IMR-90 (cell line): ENCODE measurements around the gene ARF1.

ENCODE experiments used
- BHLHE40 ChIP-seq: fragments of 150-350 bp; IDR thresholded peaks from 2 replicates; pipeline ENCODE4 v1.6.1; 2016; ENCODE audit warnings: mild to moderate bottlenecking, low read depth, low read length
- CEBPB ChIP-seq: IDR thresholded peaks from 2 replicates; pipeline ENCODE4 v1.6.1; 2012; ENCODE audit warnings: low read depth, low read length, improper control_type of control experiment
- CTCF ChIP-seq: conservative IDR thresholded peaks from 2 replicates; pipeline ENCODE4 v1.5.1; 2012; ENCODE audit warnings: mild to moderate bottlenecking, low read depth, low read length, improper control_type of control experiment
- ELK1 ChIP-seq: fragments of 150-350 bp; IDR thresholded peaks from 2 replicates; pipeline ENCODE4 v1.6.1; 2016; ENCODE audit warnings: low read depth, mild to moderate bottlenecking, low read length, moderate library complexity, borderline replicate concordance
- FOS ChIP-seq: fragments of 150-350 bp; IDR thresholded peaks from 2 replicates; pipeline ENCODE4 v1.6.1; 2016; ENCODE audit warnings: low read depth, low read length
- MAFK ChIP-seq: IDR thresholded peaks from 2 replicates; pipeline ENCODE4 v1.6.1; 2012; ENCODE audit warnings: low read depth, low read length, improper control_type of control experiment
- MXI1 ChIP-seq: IDR thresholded peaks from 2 replicates; pipeline ENCODE4 v1.6.1; 2012; ENCODE audit warnings: low read depth, mild to moderate bottlenecking, low read length, moderate library complexity, borderline replicate concordance
- NFE2L2 ChIP-seq: fragments of 150-350 bp; IDR thresholded peaks from 2 replicates; pipeline ENCODE4 v1.6.1; 2016; ENCODE audit warnings: low read depth, mild to moderate bottlenecking, low read length
- POLR2A ChIP-seq: IDR thresholded peaks from 2 replicates; pipeline ENCODE4 v1.6.1; 2012; ENCODE audit warnings: mild to moderate bottlenecking, low read depth, low read length
- RAD21 ChIP-seq: IDR thresholded peaks from 2 replicates; pipeline ENCODE4 v1.6.1; 2012; ENCODE audit warnings: low read length, improper control_type of control experiment
- RCOR1 ChIP-seq: IDR thresholded peaks from 2 replicates; pipeline ENCODE4 v1.6.1; 2012; ENCODE audit warnings: mild to moderate bottlenecking, low read length, improper control_type of control experiment; ENCODE audit not compliant: insufficient replicate concordance
- RFX5 ChIP-seq: IDR thresholded peaks from 2 replicates; pipeline ENCODE4 v1.8.0; 2012; ENCODE audit warnings: low read depth, mild to moderate bottlenecking, low read length, moderate library complexity
- SMC3 ChIP-seq: fragments of 150-350 bp; IDR thresholded peaks from 2 replicates; pipeline ENCODE4 v1.6.1; 2016; ENCODE audit warnings: low read depth, mild to moderate bottlenecking, antibody characterized with exemption, low read length, moderate library complexity
- USF2 ChIP-seq: fragments of 150-350 bp; IDR thresholded peaks from 2 replicates; pipeline ENCODE4 v1.6.1; 2017; ENCODE audit warnings: mild to moderate bottlenecking, antibody characterized with exemption, low read length, low read depth

GRCh38 chr1:228081578-228082213, 812 bp upstream of the ARF1 start:
- no peak for TF ChIP-seq CTCF
- TF ChIP-seq POLR2A = no peak
- no peak for TF ChIP-seq SMC3
- TF ChIP-seq RCOR1 = no peak
- no peak for TF ChIP-seq FOS
- TF ChIP-seq CEBPB = no peak
- TF ChIP-seq RFX5 = no peak
- no peak for TF ChIP-seq BHLHE40
- TF ChIP-seq RAD21 = no peak
- TF ChIP-seq USF2 = no peak
- no peak for TF ChIP-seq MAFK
- no peak for TF ChIP-seq NFE2L2
- no peak for TF ChIP-seq MXI1
- TF ChIP-seq ELK1 = no peak
